ENCODE measurements around the gene TRIM58. TPM values are rescaled to one million over a fixed set of nuclear protein-coding genes. Genes with fewer than 3 reads are reported as not detected.

TRIM58 gene
- total RNA-seq, 1 experiment from 2014 or later: not detected

DNA sequence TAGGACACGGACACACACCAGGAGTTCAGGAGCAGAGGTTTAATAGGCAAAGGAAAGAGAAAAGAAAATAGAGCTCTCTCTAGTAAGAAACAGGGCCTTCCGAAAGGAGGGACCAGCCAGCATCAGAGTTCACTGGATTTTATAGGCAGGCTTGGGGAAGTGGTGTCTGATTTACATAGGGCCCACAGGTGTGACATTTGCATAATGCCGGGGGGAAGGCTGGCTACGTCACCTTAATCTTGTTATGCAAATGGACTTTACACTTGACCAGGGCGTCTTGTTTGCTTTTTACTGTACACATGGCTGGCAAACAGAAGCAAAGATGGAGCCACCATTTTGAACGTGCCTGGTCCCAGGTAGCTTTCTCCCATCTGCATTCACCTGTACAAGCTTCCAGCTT, 33.0 kb upstream of the TRIM58 start, which contains the start of gene OR14A16:
TSS of gene OR14A16 (minus strand) at position 97 of the 400 bp plus-strand sequence. CDS start 8,390 bp downstream, outside the sequence.
- H3K9me2 ChIP-seq (ENCODE audit: insufficient read depth): no peaks in the 10 kb centered on the region
- DNase-seq (ENCODE audit: low read depth, low spot score) (no peak), ATAC-seq (no peak)
- TF ChIP-seq ZNF274 (IDR thresholded peaks at IDR 0.05; ENCODE audit: low read depth, low read length) (no peak), CBX3 (IDR thresholded peaks at IDR 0.05; ENCODE audit: low read depth) (no peak), CEBPB (IDR thresholded peaks at IDR 0.05; ENCODE audit: low read depth) (no peak), POLR2A (IDR thresholded peaks at IDR 0.05; ENCODE audit: borderline replicate concordance, extremely low read depth, insufficient read depth, insufficient read length) (no peak), ZFX (IDR thresholded peaks at IDR 0.05) (no peak)
- TF ChIP-seq, protein P1, sequence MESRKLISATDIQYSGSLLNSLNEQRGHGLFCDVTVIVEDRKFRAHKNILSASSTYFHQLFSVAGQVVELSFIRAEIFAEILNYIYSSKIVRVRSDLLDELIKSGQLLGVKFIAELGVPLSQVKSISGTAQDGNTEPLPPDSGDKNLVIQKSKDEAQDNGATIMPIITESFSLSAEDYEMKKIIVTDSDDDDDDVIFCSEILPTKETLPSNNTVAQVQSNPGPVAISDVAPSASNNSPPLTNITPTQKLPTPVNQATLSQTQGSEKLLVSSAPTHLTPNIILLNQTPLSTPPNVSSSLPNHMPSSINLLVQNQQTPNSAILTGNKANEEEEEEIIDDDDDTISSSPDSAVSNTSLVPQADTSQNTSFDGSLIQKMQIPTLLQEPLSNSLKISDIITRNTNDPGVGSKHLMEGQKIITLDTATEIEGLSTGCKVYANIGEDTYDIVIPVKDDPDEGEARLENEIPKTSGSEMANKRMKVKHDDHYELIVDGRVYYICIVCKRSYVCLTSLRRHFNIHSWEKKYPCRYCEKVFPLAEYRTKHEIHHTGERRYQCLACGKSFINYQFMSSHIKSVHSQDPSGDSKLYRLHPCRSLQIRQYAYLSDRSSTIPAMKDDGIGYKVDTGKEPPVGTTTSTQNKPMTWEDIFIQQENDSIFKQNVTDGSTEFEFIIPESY (IDR thresholded peaks at IDR 0.05; ENCODE audit: extremely low read depth, insufficient replicate concordance, low read length): no peak
- TF ChIP-seq, protein P2, sequence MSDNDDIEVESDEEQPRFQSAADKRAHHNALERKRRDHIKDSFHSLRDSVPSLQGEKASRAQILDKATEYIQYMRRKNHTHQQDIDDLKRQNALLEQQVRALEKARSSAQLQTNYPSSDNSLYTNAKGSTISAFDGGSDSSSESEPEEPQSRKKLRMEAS (IDR thresholded peaks at IDR 0.05): no peak
- TF ChIP-seq, protein P3, sequence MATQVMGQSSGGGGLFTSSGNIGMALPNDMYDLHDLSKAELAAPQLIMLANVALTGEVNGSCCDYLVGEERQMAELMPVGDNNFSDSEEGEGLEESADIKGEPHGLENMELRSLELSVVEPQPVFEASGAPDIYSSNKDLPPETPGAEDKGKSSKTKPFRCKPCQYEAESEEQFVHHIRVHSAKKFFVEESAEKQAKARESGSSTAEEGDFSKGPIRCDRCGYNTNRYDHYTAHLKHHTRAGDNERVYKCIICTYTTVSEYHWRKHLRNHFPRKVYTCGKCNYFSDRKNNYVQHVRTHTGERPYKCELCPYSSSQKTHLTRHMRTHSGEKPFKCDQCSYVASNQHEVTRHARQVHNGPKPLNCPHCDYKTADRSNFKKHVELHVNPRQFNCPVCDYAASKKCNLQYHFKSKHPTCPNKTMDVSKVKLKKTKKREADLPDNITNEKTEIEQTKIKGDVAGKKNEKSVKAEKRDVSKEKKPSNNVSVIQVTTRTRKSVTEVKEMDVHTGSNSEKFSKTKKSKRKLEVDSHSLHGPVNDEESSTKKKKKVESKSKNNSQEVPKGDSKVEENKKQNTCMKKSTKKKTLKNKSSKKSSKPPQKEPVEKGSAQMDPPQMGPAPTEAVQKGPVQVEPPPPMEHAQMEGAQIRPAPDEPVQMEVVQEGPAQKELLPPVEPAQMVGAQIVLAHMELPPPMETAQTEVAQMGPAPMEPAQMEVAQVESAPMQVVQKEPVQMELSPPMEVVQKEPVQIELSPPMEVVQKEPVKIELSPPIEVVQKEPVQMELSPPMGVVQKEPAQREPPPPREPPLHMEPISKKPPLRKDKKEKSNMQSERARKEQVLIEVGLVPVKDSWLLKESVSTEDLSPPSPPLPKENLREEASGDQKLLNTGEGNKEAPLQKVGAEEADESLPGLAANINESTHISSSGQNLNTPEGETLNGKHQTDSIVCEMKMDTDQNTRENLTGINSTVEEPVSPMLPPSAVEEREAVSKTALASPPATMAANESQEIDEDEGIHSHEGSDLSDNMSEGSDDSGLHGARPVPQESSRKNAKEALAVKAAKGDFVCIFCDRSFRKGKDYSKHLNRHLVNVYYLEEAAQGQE (IDR thresholded peaks at IDR 0.05; ENCODE audit: low read depth): no peak
- ChIA-PET CTCF (no interaction called here), POLR2A (no interaction called here), RAD21 (ENCODE audit: low non-redundant PET in 1 of 2, low total read pairs in 2 of 2, uncharacterized antibody in 2 of 2, unreplicated experiment in 2 of 2) (no interaction called here)
- intact Hi-C loops (cut with micrococcal nuclease): no loop called here
- H3K27me3 ChIP-seq (ENCODE audit: insufficient read depth, low read length): no peaks in the 10 kb centered on the region
- no peaks in the 10 kb centered on the region for H3K79me2 ChIP-seq (ENCODE audit: insufficient read depth, low read length)
- H3K9ac ChIP-seq (ENCODE audit: low read length): no peak within 1 kb of the TSS
- BruUV-seq (replicated peaks): no TSS peak
- H2AFZ ChIP-seq (ENCODE audit: low read depth, low read length, poor library complexity, severe bottlenecking): no peak within 1 kb of the TSS
- peaks cover 10 to 11% of the 10 kb centered on the region in 2 experiments; a peak in 2 of 4 replicates for H3K9me3 ChIP-seq (ENCODE audit: control insufficient read depth in 1 of 2, insufficient read depth in 1 of 2, low read depth in 1 of 2, low read length in 2 of 2)
- H3K4me2 ChIP-seq (ENCODE audit: low read length): no peak within 1 kb of the TSS
- H3K27ac ChIP-seq (ENCODE audit: low read depth, low read length): no peak within 1 kb of the TSS
- H3K36me3 ChIP-seq (ENCODE audit: control insufficient read depth in 1 of 2, insufficient read depth in 2 of 2, low read length in 2 of 2): no peaks in the 10 kb centered on the region
- no peak within 1 kb of the TSS for H3K4me3 ChIP-seq (replicated peaks in 1 of 2; ENCODE audit: low read depth in 1 of 2, low read length in 2 of 2)
- H4K20me1 ChIP-seq (ENCODE audit: insufficient read depth): no peaks in the 10 kb centered on the region
- no peaks in the 10 kb centered on the region for H3K4me1 ChIP-seq (ENCODE audit: control insufficient read depth in 1 of 2, insufficient read depth in 2 of 2, low read length in 2 of 2)

Data from HCT116 (cell line).